Measurements from ENCODE around the gene MKLN1.
"Not testable (repeated sequence)": the region's sequence is repeated elsewhere in the genome, so short reads cannot be mapped to it uniquely, and the experiment has no call there.

The MKLN1 gene

GRCh38 chr7:131511071-131511470, 183.4 kb downstream of the MKLN1 start:
- no peak for DNase-seq
- H3K9me3 ChIP-seq (ENCODE audit: control insufficient read depth, low read length), result no peaks in the 10 kb centered on the region
- no peak overlapping the region for H3K4me3 ChIP-seq (ENCODE audit: insufficient read depth, low read depth, low read length, poor library complexity, severe bottlenecking)
- H3K4me1 ChIP-seq (ENCODE audit: control insufficient read depth, insufficient read depth, low read length, poor library complexity, severe bottlenecking), result peaks cover 6% of the 10 kb centered on the region
- no peak overlapping the region for H3K27ac ChIP-seq (ENCODE audit: insufficient read depth, low read length, poor library complexity, severe bottlenecking)
- H3K27me3 ChIP-seq (replicated peaks; ENCODE audit: control insufficient read depth, insufficient read depth, low read length, poor library complexity, severe bottlenecking), result no peaks in the 10 kb centered on the region
- H3K36me3 ChIP-seq (ENCODE audit: control insufficient read depth, insufficient read depth, low read length), result no peaks in the 10 kb centered on the region

GRCh38 chr7:131511774-131512535, 184.3 kb downstream of the MKLN1 start:
- Histone ChIP-seq H3K9me3 (ENCODE audit: control insufficient read depth, low read length) (no peaks in the 10 kb centered on the region), H3K4me1 (ENCODE audit: control insufficient read depth, insufficient read depth, low read length, poor library complexity, severe bottlenecking) (peaks cover 6% of the 10 kb centered on the region), H3K36me3 (ENCODE audit: control insufficient read depth, insufficient read depth, low read length) (no peaks in the 10 kb centered on the region), H3K4me3 (ENCODE audit: insufficient read depth, low read depth, low read length, poor library complexity, severe bottlenecking) (no peak overlapping the region), H3K27me3 (replicated peaks; ENCODE audit: control insufficient read depth, insufficient read depth, low read length, poor library complexity, severe bottlenecking) (no peaks in the 10 kb centered on the region), H3K27ac (ENCODE audit: insufficient read depth, low read length, poor library complexity, severe bottlenecking) (no peak overlapping the region)
- no peak for DNase-seq

- H3K4me3 ChIP-seq (ENCODE audit: insufficient read depth, low read depth, low read length, poor library complexity, severe bottlenecking), result no peak overlapping the region
- no peaks in the 10 kb centered on the region for H3K36me3 ChIP-seq (ENCODE audit: control insufficient read depth, insufficient read depth, low read length)
- no peaks in the 10 kb centered on the region for H3K9me3 ChIP-seq (ENCODE audit: control insufficient read depth, low read length)
- H3K27ac ChIP-seq (ENCODE audit: insufficient read depth, low read length, poor library complexity, severe bottlenecking), result no peak overlapping the region
- peaks cover 6% of the 10 kb centered on the region for H3K4me1 ChIP-seq (ENCODE audit: control insufficient read depth, insufficient read depth, low read length, poor library complexity, severe bottlenecking)
- H3K27me3 ChIP-seq (replicated peaks; ENCODE audit: control insufficient read depth, insufficient read depth, low read length, poor library complexity, severe bottlenecking), result no peaks in the 10 kb centered on the region
- peak; percentile 38 to 56 (median 50) for DNase-seq
These were observed 185.8 kb downstream of the MKLN1 start for GRCh38 chr7:131513245-131514061.

- not testable (repeated sequence) for H3K36me3 ChIP-seq (ENCODE audit: control insufficient read depth, insufficient read depth, low read length); H3K9me3 ChIP-seq (ENCODE audit: control insufficient read depth, low read length); DNase-seq; H3K27ac ChIP-seq (ENCODE audit: insufficient read depth, low read length, poor library complexity, severe bottlenecking); H3K27me3 ChIP-seq (replicated peaks; ENCODE audit: control insufficient read depth, insufficient read depth, low read length, poor library complexity, severe bottlenecking); H3K4me3 ChIP-seq (ENCODE audit: insufficient read depth, low read depth, low read length, poor library complexity, severe bottlenecking); H3K4me1 ChIP-seq (ENCODE audit: control insufficient read depth, insufficient read depth, low read length, poor library complexity, severe bottlenecking)
These were observed 187.8 kb downstream of the MKLN1 start for GRCh38 chr7:131515471-131515870.

- DNase-seq, result no peak
- no peak overlapping the region for H3K4me3 ChIP-seq (ENCODE audit: insufficient read depth, low read depth, low read length, poor library complexity, severe bottlenecking)
- H3K36me3 ChIP-seq (ENCODE audit: control insufficient read depth, insufficient read depth, low read length), result no peaks in the 10 kb centered on the region
- H3K27me3 ChIP-seq (replicated peaks; ENCODE audit: control insufficient read depth, insufficient read depth, low read length, poor library complexity, severe bottlenecking), result no peaks in the 10 kb centered on the region
- no peak overlapping the region for H3K27ac ChIP-seq (ENCODE audit: insufficient read depth, low read length, poor library complexity, severe bottlenecking)
- peaks cover 4% of the 10 kb centered on the region for H3K4me1 ChIP-seq (ENCODE audit: control insufficient read depth, insufficient read depth, low read length, poor library complexity, severe bottlenecking)
- no peaks in the 10 kb centered on the region for H3K9me3 ChIP-seq (ENCODE audit: control insufficient read depth, low read length)
These were observed 189.7 kb downstream of the MKLN1 start for GRCh38 chr7:131517218-131517923.

GRCh38 chr7:131518626-131519025, 190.9 kb downstream of the MKLN1 start:
- no peaks in the 10 kb centered on the region for H3K4me1 ChIP-seq (ENCODE audit: control insufficient read depth, insufficient read depth, low read length, poor library complexity, severe bottlenecking)
- H3K36me3 ChIP-seq (ENCODE audit: control insufficient read depth, insufficient read depth, low read length), result no peaks in the 10 kb centered on the region
- no peak overlapping the region for H3K4me3 ChIP-seq (ENCODE audit: insufficient read depth, low read depth, low read length, poor library complexity, severe bottlenecking)
- no peak for DNase-seq
- H3K9me3 ChIP-seq (ENCODE audit: control insufficient read depth, low read length), result no peaks in the 10 kb centered on the region
- H3K27ac ChIP-seq (ENCODE audit: insufficient read depth, low read length, poor library complexity, severe bottlenecking), result no peak overlapping the region
- H3K27me3 ChIP-seq (replicated peaks; ENCODE audit: control insufficient read depth, insufficient read depth, low read length, poor library complexity, severe bottlenecking), result no peaks in the 10 kb centered on the region

- no peak for DNase-seq
- Histone ChIP-seq H3K4me1 (ENCODE audit: control insufficient read depth, insufficient read depth, low read length, poor library complexity, severe bottlenecking) (no peaks in the 10 kb centered on the region), H3K36me3 (ENCODE audit: control insufficient read depth, insufficient read depth, low read length) (no peaks in the 10 kb centered on the region), H3K27ac (ENCODE audit: insufficient read depth, low read length, poor library complexity, severe bottlenecking) (no peak overlapping the region), H3K9me3 (ENCODE audit: control insufficient read depth, low read length) (no peaks in the 10 kb centered on the region), H3K27me3 (replicated peaks; ENCODE audit: control insufficient read depth, insufficient read depth, low read length, poor library complexity, severe bottlenecking) (no peaks in the 10 kb centered on the region), H3K4me3 (ENCODE audit: insufficient read depth, low read depth, low read length, poor library complexity, severe bottlenecking) (no peak overlapping the region)
These were observed 194.0 kb downstream of the MKLN1 start for GRCh38 chr7:131521651-131522163.

GRCh38 chr7:131522325-131522930, 194.8 kb downstream of the MKLN1 start:
- Histone ChIP-seq H3K4me1 (ENCODE audit: control insufficient read depth, insufficient read depth, low read length, poor library complexity, severe bottlenecking) (no peaks in the 10 kb centered on the region), H3K27ac (ENCODE audit: insufficient read depth, low read length, poor library complexity, severe bottlenecking) (no peak overlapping the region), H3K9me3 (ENCODE audit: control insufficient read depth, low read length) (no peaks in the 10 kb centered on the region), H3K27me3 (replicated peaks; ENCODE audit: control insufficient read depth, insufficient read depth, low read length, poor library complexity, severe bottlenecking) (no peaks in the 10 kb centered on the region), H3K36me3 (ENCODE audit: control insufficient read depth, insufficient read depth, low read length) (no peaks in the 10 kb centered on the region), H3K4me3 (ENCODE audit: insufficient read depth, low read depth, low read length, poor library complexity, severe bottlenecking) (no peak overlapping the region)
- DNase-seq, result no peak

GRCh38 chr7:131524115-131524514, 196.4 kb downstream of the MKLN1 start:
- DNase-seq, result no peak
- no peaks in the 10 kb centered on the region for H3K4me1 ChIP-seq (ENCODE audit: control insufficient read depth, insufficient read depth, low read length, poor library complexity, severe bottlenecking)
- H3K27ac ChIP-seq (ENCODE audit: insufficient read depth, low read length, poor library complexity, severe bottlenecking), result no peak overlapping the region
- H3K4me3 ChIP-seq (ENCODE audit: insufficient read depth, low read depth, low read length, poor library complexity, severe bottlenecking), result no peak overlapping the region
- no peaks in the 10 kb centered on the region for H3K36me3 ChIP-seq (ENCODE audit: control insufficient read depth, insufficient read depth, low read length)
- no peaks in the 10 kb centered on the region for H3K9me3 ChIP-seq (ENCODE audit: control insufficient read depth, low read length)
- H3K27me3 ChIP-seq (replicated peaks; ENCODE audit: control insufficient read depth, insufficient read depth, low read length, poor library complexity, severe bottlenecking), result no peaks in the 10 kb centered on the region
